NB4 (cell line): Measurements from ENCODE around the gene ASCC2.
"Not testable (repeated sequence)": the region's sequence is repeated elsewhere in the genome, so short reads cannot be mapped to it uniquely, and the experiment has no call there.

ENCODE experiments used
- DNase-seq: peaks from one replicate; pipeline ENCODE4 v3.0.0; 2010; ENCODE audit warnings: low read depth
- H3K4me3 ChIP-seq: one replicate; pipeline ENCODE4 v1.5.1; 2011; ENCODE audit warnings: mild to moderate bottlenecking, low read depth, low read length, moderate library complexity
- CTCF ChIP-seq: IDR thresholded peaks from one replicate; pipeline ENCODE4 v1.5.1; 2012; ENCODE audit warnings: low read depth, low read length
- MAX ChIP-seq: IDR thresholded peaks from 2 replicates; pipeline ENCODE4 v1.6.1; 2011; ENCODE audit warnings: low read depth, low read length
- MYC ChIP-seq: IDR thresholded peaks from 2 replicates; pipeline ENCODE4 v1.6.1; 2011; ENCODE audit warnings: low read depth, low read length
- POLR2A ChIP-seq: IDR thresholded peaks from 2 replicates; pipeline ENCODE4 v1.6.1; 2011; ENCODE audit warnings: mild to moderate bottlenecking; ENCODE audit not compliant: insufficient read length; ENCODE audit errors: extremely low read depth

The ASCC2 gene

GRCh38 chr22:29838599-29838956, 504 bp upstream of the ASCC2 start:
- peak overlapping the region; percentile 71 for H3K4me3 ChIP-seq
- TF ChIP-seq POLR2A (no peak), MYC (no peak), CTCF (no peak), MAX (no peak)
- no peak for DNase-seq

GRCh38 chr22:29836791-29837370, 1.2 kb downstream of the ASCC2 start:
- H3K4me3 ChIP-seq, result peak overlapping the region; percentile 95
- not testable (repeated sequence) for DNase-seq

GRCh38 chr22:29834046-29834445, 4.0 kb downstream of the ASCC2 start:
- no peak for DNase-seq
- no peak for TF ChIP-seq MAX
- no peak for TF ChIP-seq CTCF
- no peak for TF ChIP-seq POLR2A
- no peak overlapping the region for H3K4me3 ChIP-seq

- no peak overlapping the region for H3K4me3 ChIP-seq
- TF ChIP-seq POLR2A, result no peak
- DNase-seq, result no peak
Measured at GRCh38 chr22:29833392-29833965, 4.6 kb downstream of the ASCC2 start.

- no peak for DNase-seq
- TF ChIP-seq MAX (no peak), CTCF (no peak), POLR2A (no peak), MYC (no peak)
- H3K4me3 ChIP-seq, result no peak overlapping the region
Measured at GRCh38 chr22:29831958-29832357, 6.1 kb downstream of the ASCC2 start.

- DNase-seq, result no peak
- TF ChIP-seq POLR2A, result no peak
- no peak for TF ChIP-seq CTCF
- no peak overlapping the region for H3K4me3 ChIP-seq
Measured at GRCh38 chr22:29831186-29831921, 6.7 kb downstream of the ASCC2 start.

- DNase-seq, result no peak
- TF ChIP-seq CTCF (no peak), MAX (no peak), MYC (no peak), POLR2A (no peak)
- H3K4me3 ChIP-seq, result no peak overlapping the region
Measured at GRCh38 chr22:29830585-29830984, 7.5 kb downstream of the ASCC2 start.

GRCh38 chr22:29827726-29828125, 10.3 kb downstream of the ASCC2 start:
- H3K4me3 ChIP-seq, DNase-seq: not testable (repeated sequence)
